GM12878 (cell line): ENCODE data around the gene TMEM163. TPM values are rescaled to one million over a fixed set of nuclear protein-coding genes. Genes with fewer than 3 reads are reported as not detected.

ENCODE experiments used
- ATAC-seq: fragments of 200-7000 bp; cut with Tn5 transposase; 3 replicates; pipeline ENCODE4 v1.9.1; 2020; ENCODE audit warnings: mild to moderate bottlenecking, moderate library complexity
- BruUV-seq: library from RNA; stranded (reverse); fragments of 400-500 nt; replicated peaks from 2 replicates; lab custom pipeline; 2021; lab: Mats Ljungman, UMichigan
- CTCF ChIA-PET: fragments of 300-600 bp; sonication (Branson Sonifier 250); formaldehyde crosslinking; extraction: SDS; loops from one replicate; lab custom pipeline; 2021; ENCODE audit warnings: inconsistent platforms; lab: Yijun Ruan, JAX
- POLR2A ChIA-PET: fragments of 350-600 bp; formaldehyde crosslinking; extraction: SDS; loops from one replicate; lab custom pipeline; 2021; ENCODE audit warnings: inconsistent platforms; lab: Charles Lee
- RAD21 ChIA-PET: fragments of 300-600 bp; sonication (Branson Sonifier 250); formaldehyde crosslinking; loops from one replicate; lab custom pipeline; 2023; ENCODE audit warnings: antibody characterized with exemption; ENCODE audit not compliant: unreplicated experiment; lab: Charles Lee
- SMC1A ChIA-PET: fragments of 300-600 bp; sonication (Branson Sonifier 250); formaldehyde crosslinking; loops from one replicate; lab custom pipeline; 2023; ENCODE audit not compliant: unreplicated experiment, uncharacterized antibody; lab: Charles Lee
- DNase-seq: peaks from one replicate; pipeline ENCODE4 v3.0.0-alpha.2; 2011; ENCODE audit warnings: low read depth, low spot score
- FAIRE-seq: peaks from 3 replicates; lab custom pipeline; 2011; peaks lifted over from hg19 to GRCh38; lab: Jason Lieb, UNC
- H2AFZ ChIP-seq: 2 replicates; pipeline ENCODE4 v1.6.0; 2011; ENCODE audit warnings: low read depth, low read length, control low read depth; ENCODE audit not compliant: control insufficient read depth
- H3K27ac ChIP-seq: 2 replicates; pipeline ENCODE4 v1.5.1; 2011; ENCODE audit warnings: control low read depth; ENCODE audit not compliant: control insufficient read depth, insufficient read depth
- H3K27me3 ChIP-seq, 2 experiments: replicated peaks in 1 of 2; 2 replicates each; pipeline versions ENCODE4 v1.6.0 to v1.6.1; 2011; ENCODE audit warnings: low read length in 1 of 2; ENCODE audit not compliant: control insufficient read depth in 2 of 2, insufficient read depth in 2 of 2
- H3K36me3 ChIP-seq, 2 experiments: 2 replicates each; pipeline ENCODE4 v1.5.1; 2011; ENCODE audit warnings: low read length in 1 of 2; ENCODE audit not compliant: control insufficient read depth in 2 of 2, insufficient read depth in 2 of 2
- H3K4me1 ChIP-seq: 2 replicates; pipeline ENCODE4 v1.6.1; 2011; ENCODE audit warnings: mild to moderate bottlenecking, low read length, moderate library complexity, mixed read lengths; ENCODE audit not compliant: control insufficient read depth, insufficient read depth
- H3K4me2 ChIP-seq: 2 replicates; pipeline ENCODE4 v1.6.0; 2011; ENCODE audit warnings: control low read depth; ENCODE audit not compliant: control insufficient read depth, insufficient read depth
- H3K4me3 ChIP-seq: fragments of 200-600 bp; sonication (generic); 2 replicates; pipeline ENCODE4 v1.5.1; 2016
- H3K79me2 ChIP-seq: 2 replicates; pipeline ENCODE4 v1.6.0; 2011; ENCODE audit warnings: low read length; ENCODE audit not compliant: control insufficient read depth, insufficient read depth
- H3K9ac ChIP-seq: 2 replicates; pipeline ENCODE4 v1.8.0; 2011; ENCODE audit warnings: low read length, control low read depth, mixed read lengths; ENCODE audit not compliant: control insufficient read depth, insufficient read depth
- H3K9me3 ChIP-seq: replicated peaks from 3 replicates; pipeline ENCODE4 v1.5.1; 2011; ENCODE audit warnings: mild to moderate bottlenecking, low read length; ENCODE audit not compliant: control insufficient read depth, insufficient read depth
- H4K20me1 ChIP-seq: 2 replicates; pipeline ENCODE4 v1.6.0; 2011; ENCODE audit not compliant: control insufficient read depth, insufficient read depth
- CEBPB ChIP-seq, 2 experiments: fragments of 150-350 bp in 1 of 2; IDR thresholded peaks; 2 replicates each; pipeline ENCODE4 v1.6.1; 2012 to 2014; ENCODE audit warnings: low read depth in 2 of 2, low read length in 2 of 2, borderline replicate concordance in 1 of 2, inconsistent platforms in 1 of 2
- FOXM1 ChIP-seq: IDR thresholded peaks from 2 replicates; pipeline ENCODE4 v1.6.1; 2012; ENCODE audit warnings: low read depth, mild to moderate bottlenecking, inconsistent platforms, low read length, moderate library complexity
- HSF1 ChIP-seq: fragments of 150-350 bp; IDR thresholded peaks from 2 replicates; pipeline ENCODE4 v1.6.1; 2014; ENCODE audit warnings: mild to moderate bottlenecking, low read depth, low read length
- KLF5 ChIP-seq: fragments of 450-650 bp; IDR thresholded peaks from 2 replicates; pipeline ENCODE4 v1.6.1; 2014; ENCODE audit warnings: mild to moderate bottlenecking; ENCODE audit not compliant: partially characterized antibody
- MEF2A ChIP-seq: IDR thresholded peaks from 2 replicates; pipeline ENCODE4 v1.6.1; 2011; ENCODE audit warnings: low read depth, mild to moderate bottlenecking, low read length, moderate library complexity; ENCODE audit not compliant: insufficient read depth
- MTA3 ChIP-seq: IDR thresholded peaks from 2 replicates; pipeline ENCODE4 v1.6.1; 2012; ENCODE audit warnings: low read length, inconsistent platforms, borderline replicate concordance
- PAX5 ChIP-seq: IDR thresholded peaks from 2 replicates; pipeline ENCODE4 v1.6.1; 2011; ENCODE audit warnings: low read depth, low read length, borderline replicate concordance
- POLR2A ChIP-seq: IDR thresholded peaks from 2 replicates; pipeline ENCODE4 v1.6.1; 2011; ENCODE audit warnings: low read depth, mild to moderate bottlenecking, low read length
- POLR2AphosphoS2 ChIP-seq: IDR thresholded peaks from 2 replicates; pipeline ENCODE4 v1.6.1; 2011; ENCODE audit warnings: low read depth, mild to moderate bottlenecking, low read length, improper control_type of control experiment, moderate library complexity
- RBBP5 ChIP-seq: fragments of 200-600 bp; sonication (generic); conservative IDR thresholded peaks from 2 replicates; pipeline ENCODE4 v1.6.1; 2016
- SKIL ChIP-seq: fragments of 450-650 bp; IDR thresholded peaks from 2 replicates; pipeline ENCODE4 v1.6.1; 2017; ENCODE audit warnings: mild to moderate bottlenecking, low read depth, inconsistent platforms; ENCODE audit not compliant: poor library complexity, severe bottlenecking
- SP1 ChIP-seq: IDR thresholded peaks from one replicate; pipeline ENCODE4 v1.6.1; 2011; ENCODE audit warnings: low read depth, low read length
- STAT3 ChIP-seq: IDR thresholded peaks from 2 replicates; pipeline ENCODE4 v1.6.1; 2011; ENCODE audit warnings: low read depth, low read length, improper control_type of control experiment
- TCF3 ChIP-seq: IDR thresholded peaks from 2 replicates; pipeline ENCODE4 v1.6.1; 2012; ENCODE audit warnings: low read depth, mild to moderate bottlenecking, low read length, borderline replicate concordance; ENCODE audit not compliant: insufficient read depth
- ZNF207 ChIP-seq: fragments of 450-650 bp; IDR thresholded peaks from 2 replicates; pipeline ENCODE4 v1.6.1; 2014; ENCODE audit warnings: antibody characterized with exemption, mild to moderate bottlenecking, borderline replicate concordance
- ZNF274 ChIP-seq: IDR thresholded peaks from one replicate; pipeline ENCODE4 v1.8.0; 2011; ENCODE audit not compliant: insufficient read length, insufficient read depth
- ZNF622 ChIP-seq: fragments of 450-650 bp; IDR thresholded peaks from 2 replicates; pipeline ENCODE4 v1.6.1; 2017; ENCODE audit warnings: mild to moderate bottlenecking, inconsistent platforms
- WGBS: methylation state at CpG from one replicate; pipeline ENCODE4 v1.1.6; 2016; ENCODE audit warnings: low lambda C conversion rate; ENCODE audit not compliant: insufficient replicate concordance, insufficient coverage; ENCODE audit errors: missing lambda C conversion rate; 5-methylcytosine and 5-hydroxymethylcytosine counted together
- in situ Hi-C: fragments of 300-500 bp; cut with MboI; formaldehyde crosslinking; loops from 9 replicates; pipeline ENCODE4 v1.14.3; 2018; ENCODE audit warnings: mixed read lengths
- intact Hi-C: fragments of 100-400 bp; cut with micrococcal nuclease; formaldehyde crosslinking; loops from one replicate; pipeline ENCODE4 v1.14.2; 2022; ENCODE audit not compliant: unreplicated experiment
- polyA plus RNA-seq, 11 experiments: library from polyadenylated mRNA; depleted of rRNA in 4 of 11; unstranded in 6 of 11; stranded (reverse) in 5 of 11; fragments of >200 nt; fragmentation: Nextera tagmentation in 4 of 11; fragmentation: Illumina TruSeq in 1 of 11; extraction: Ambion mirVana in 4 of 11; extraction: Trizol in 1 of 11; gene quantifications; 1 replicate in 1 of 11; 2 replicates in 10 of 11; pipeline versions ENCODE4 v1.2.1 to v1.2.3, GENCODE V29; 2011 to 2016; ENCODE audit warnings: inconsistent platforms in 2 of 11, missing spikeins in 2 of 11, low read depth in 1 of 11
- total RNA-seq, 4 experiments: library from RNA; depleted of rRNA in 3 of 4; stranded (reverse); fragments of >200 nt in 3 of 4; fragmentation: Illumina TruSeq in 1 of 4; extraction: Trizol in 1 of 4; gene quantifications; 2 replicates each; pipeline versions ENCODE4 v1.2.1 to v1.2.3, GENCODE V29; 2013 to 2021

TMEM163 gene
- total and polyA plus RNA-seq, 10 of the 15 experiments (the other 5 are each of a cell fraction or from before 2014, with no cell fraction given), result 0.05 to 0.11 (median 0.07) TPM; not detected in 4

- FAIRE-seq, result no peak
Observed at GRCh38 chr2:134550566-134551164, 168.1 kb downstream of the TMEM163 start.

More at GRCh38 chr2:134550566-134551164, 168.1 kb downstream of the TMEM163 start:
- intact Hi-C loops, result no loop called here
- H3K27ac ChIP-seq, result no peak overlapping the region
- WGBS, result 68% methylated on average over 13 of the region's 13 CpGs
- no peaks in the 10 kb centered on the region for H3K4me1 ChIP-seq
- H3K9me3 ChIP-seq, result no peaks in the 10 kb centered on the region
- no peak overlapping the region for H3K4me2 ChIP-seq
- ChIA-PET RAD21 (no interaction called here), SMC1A (no interaction called here), CTCF (no interaction called here), POLR2A (no interaction called here)
- no peaks in the 10 kb centered on the region for H3K36me3 ChIP-seq
- no peak overlapping the region for H3K9ac ChIP-seq
- no peaks in the 10 kb centered on the region for H3K79me2 ChIP-seq
- in situ Hi-C loops, result no loop called here
- TF ChIP-seq ZNF274 (no peak), PAX5 (no peak), STAT3 (no peak), RBBP5 (no peak), ZNF622 (no peak), CEBPB (IDR thresholded peaks at IDR 0.05; ENCODE audit: borderline replicate concordance in 1 of 2, low read depth in 2 of 2, low read length in 2 of 2) (no peak), POLR2AphosphoS2 (no peak), POLR2A (no peak), KLF5 (no peak), SKIL (no peak), FOXM1 (no peak), SP1 (no peak), HSF1 (no peak), ZNF207 (no peak), MEF2A (no peak), MTA3 (no peak), TCF3 (no peak)
- H3K27me3 ChIP-seq, result no peaks in the 10 kb centered on the region
- no peak for DNase-seq
- no peaks in the 10 kb centered on the region for H4K20me1 ChIP-seq
- no peak overlapping the region for H2AFZ ChIP-seq
- no peak overlapping the region for H3K4me3 ChIP-seq
- no peak for ATAC-seq
- no TSS peak for BruUV-seq
